HepG2 (cell line): ENCODE measurements around the gene LGI4. TPM values are rescaled to one million over a fixed set of nuclear protein-coding genes. Genes with fewer than 3 reads are reported as not detected.

Experiments
- AHDC1 ChIP-seq: sonication (generic); formaldehyde crosslinking; IDR thresholded peaks from 2 replicates; pipeline ENCODE4 v1.5.1; 2020; ENCODE audit warnings: mild to moderate bottlenecking, missing genetic modification reagents, borderline replicate concordance
- ATF4 ChIP-seq, 2 experiments: fragments of 450-650 bp in 1 of 2; sonication (generic) in 1 of 2; formaldehyde crosslinking; IDR thresholded peaks; 2 replicates each; pipeline versions ENCODE4 v1.5.0 to v1.8.0; 2020 to 2022; ENCODE audit warnings: mild to moderate bottlenecking in 1 of 2, missing genetic modification reagents in 1 of 2
- ESRRA ChIP-seq: sonication (generic); formaldehyde crosslinking; IDR thresholded peaks from 2 replicates; pipeline ENCODE4 v1.5.1; 2020; ENCODE audit warnings: mild to moderate bottlenecking, low read depth, missing genetic modification reagents
- FIP1L1 ChIP-seq: fragments of 200-400 bp; formaldehyde crosslinking; IDR thresholded peaks from 2 replicates; pipeline ENCODE4 v1.6.1; 2018; ENCODE audit warnings: low read depth, mild to moderate bottlenecking, low read length, moderate library complexity, borderline replicate concordance; ENCODE audit not compliant: insufficient read depth
- FOXO1 ChIP-seq: sonication (generic); formaldehyde crosslinking; IDR thresholded peaks from 2 replicates; pipeline ENCODE4 v1.4.0; 2020; ENCODE audit warnings: missing genetic modification reagents
- HIC2 ChIP-seq: sonication (generic); formaldehyde crosslinking; IDR thresholded peaks from 2 replicates; pipeline ENCODE4 v1.9.0; 2022; ENCODE audit warnings: low read depth, missing genetic modification reagents
- KDM2A ChIP-seq: sonication (generic); formaldehyde crosslinking; IDR thresholded peaks from 2 replicates; pipeline ENCODE4 v1.4.0; 2020; ENCODE audit warnings: low read depth, missing genetic modification reagents, borderline replicate concordance
- KLF12 ChIP-seq: sonication (generic); formaldehyde crosslinking; IDR thresholded peaks from 2 replicates; pipeline ENCODE4 v1.4.0; 2020; ENCODE audit warnings: missing genetic modification reagents, borderline replicate concordance
- KLF16 ChIP-seq, 2 experiments: sonication (generic) in 1 of 2; formaldehyde crosslinking in 1 of 2; IDR thresholded peaks; 2 replicates each; pipeline versions ENCODE4 v1.6.1 to v1.8.0; 2016 to 2023; ENCODE audit warnings: missing genetic modification reagents in 2 of 2, missing compliant biosample characterization in 1 of 2
- MYPOP ChIP-seq: sonication (generic); formaldehyde crosslinking; IDR thresholded peaks from 2 replicates; pipeline ENCODE4 v1.8.1; 2023; ENCODE audit warnings: mild to moderate bottlenecking, moderate library complexity, missing genetic modification reagents
- SIN3A ChIP-seq: IDR thresholded peaks from 2 replicates; pipeline ENCODE4 v1.6.1; 2011; ENCODE audit warnings: low read depth, mild to moderate bottlenecking, control low read depth, low read length, borderline replicate concordance
- SRSF4 ChIP-seq: fragments of 200-400 bp; formaldehyde crosslinking; IDR thresholded peaks from one replicate; pipeline ENCODE4 v1.6.1; 2018; ENCODE audit warnings: mild to moderate bottlenecking, low read depth, low read length, moderate library complexity; ENCODE audit not compliant: poor library complexity, severe bottlenecking
- TBX3 ChIP-seq: fragments of 450-650 bp; IDR thresholded peaks from 2 replicates; pipeline ENCODE4 v1.6.1; 2017; ENCODE audit warnings: antibody characterized with exemption, mild to moderate bottlenecking, inconsistent platforms, borderline replicate concordance
- YEATS4 ChIP-seq: sonication (generic); formaldehyde crosslinking; IDR thresholded peaks from 2 replicates; pipeline ENCODE4 v1.4.0; 2020; ENCODE audit warnings: missing genetic modification reagents, borderline replicate concordance
- ZGPAT ChIP-seq: IDR thresholded peaks from 2 replicates; pipeline ENCODE4 v1.6.1; 2016; ENCODE audit warnings: mild to moderate bottlenecking
- ZNF572 ChIP-seq: sonication (generic); formaldehyde crosslinking; IDR thresholded peaks from 2 replicates; pipeline ENCODE4 v1.5.1; 2020; ENCODE audit warnings: mild to moderate bottlenecking, missing genetic modification reagents
- ZNF746 ChIP-seq: sonication (generic); formaldehyde crosslinking; IDR thresholded peaks from 2 replicates; pipeline ENCODE4 v1.8.0; 2022; ENCODE audit warnings: mild to moderate bottlenecking, missing genetic modification reagents
- ZSCAN30 ChIP-seq: sonication (generic); formaldehyde crosslinking; IDR thresholded peaks from 2 replicates; pipeline ENCODE4 v1.5.0; 2020; ENCODE audit warnings: mild to moderate bottlenecking, missing genetic modification reagents
- polyA plus RNA-seq, 8 experiments: library from polyadenylated mRNA; depleted of rRNA in 3 of 8; stranded (reverse) in 7 of 8; unstranded in 1 of 8; fragments of >200 nt; fragmentation: Illumina TruSeq in 4 of 8; extraction: Trizol in 4 of 8; gene quantifications; 2 replicates each; pipeline versions ENCODE4 v1.2.1 to v1.2.3, GENCODE V29; 2011 to 2016; ENCODE audit warnings: low read depth in 4 of 8, missing spikeins in 1 of 8, mixed read lengths in 1 of 8; ENCODE audit not compliant: insufficient read depth in 1 of 8
- total RNA-seq, 5 experiments: library from RNA; depleted of rRNA; stranded (reverse); fragments of >200 nt; fragmentation: Illumina TruSeq; extraction: Trizol; gene quantifications; 2 replicates each; pipeline ENCODE4 v1.2.3, GENCODE V29; 2016; ENCODE audit warnings: low read depth in 1 of 5

Gene LGI4
- total and polyA plus RNA-seq, 2 of the 13 experiments (the other 11 are each of a cell fraction or from before 2014, with no cell fraction given) = 2.8 TPM; not detected in 1

DNA sequence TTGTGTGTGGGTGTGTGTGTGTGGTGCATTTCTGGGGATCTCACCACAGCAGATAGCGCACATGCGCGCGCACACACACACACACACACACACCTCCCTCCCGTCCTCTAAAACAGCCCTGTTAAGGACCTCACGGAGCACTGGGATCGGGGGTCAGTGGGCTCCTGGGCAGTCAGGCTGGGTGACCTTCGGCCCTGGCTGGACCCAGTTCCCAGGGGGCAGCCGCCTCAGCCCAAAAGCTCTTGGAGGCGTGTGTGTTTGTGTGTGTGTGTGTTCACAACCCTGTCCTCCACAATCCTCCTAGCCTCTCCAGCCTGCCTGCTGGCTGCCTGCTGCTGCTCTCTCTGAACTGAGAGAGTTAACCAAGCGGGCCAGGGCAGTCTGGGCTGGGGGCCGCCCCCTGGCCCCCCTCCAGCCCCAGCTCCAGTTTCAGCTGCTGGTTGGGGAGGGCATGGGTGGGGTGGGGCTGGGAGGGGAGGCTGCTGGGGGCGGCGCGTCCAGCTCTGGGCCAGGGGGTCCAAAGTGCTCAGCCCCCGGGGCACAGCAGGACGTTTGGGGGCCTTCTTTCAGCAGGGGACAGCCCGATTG lies 3.5 kb upstream of the LGI4 start, which contains the start of gene FXYD1 (continued):
- TF ChIP-seq SIN3A = no peak
- TF ChIP-seq ZGPAT = no peak
- TF ChIP-seq KDM2A = no peak
- no peak for TF ChIP-seq AHDC1
- no peak for TF ChIP-seq TBX3
- TF ChIP-seq SRSF4 = no peak
- no peak for TF ChIP-seq FIP1L1
- TF ChIP-seq FOXO1 (CRISPR knock-in tag) = no peak
- no peak for TF ChIP-seq YEATS4 (CRISPR knock-in tag)
- no peak for TF ChIP-seq ATF4 (CRISPR knock-in tag; IDR thresholded peaks at IDR 0.05)
- no peak for TF ChIP-seq ZSCAN30
- no peak for TF ChIP-seq KLF16 (CRISPR knock-in tag; IDR thresholded peaks at IDR 0.05)
- no peak for TF ChIP-seq ZNF746
- no peak for TF ChIP-seq MYPOP (CRISPR knock-in tag)
- 0 out of 2 replicates have a peak, but pooled peaks have one; percentile 14 for TF ChIP-seq ZNF572 (CRISPR knock-in tag)
- no peak for TF ChIP-seq KLF12 (CRISPR knock-in tag)
- no peak for TF ChIP-seq HIC2
- TF ChIP-seq ESRRA = no peak
